Measurements from ENCODE around the gene PDLIM7.

Gene PDLIM7

GRCh38 chr5:177472460-177473442 lies 24.7 kb downstream of the PDLIM7 start:
- peak; percentile 84 for DNase-seq

GRCh38 chr5:177471610-177472356 lies 25.6 kb downstream of the PDLIM7 start:
- DNase-seq, result no peak

GRCh38 chr5:177470759-177471536 lies 26.5 kb downstream of the PDLIM7 start:
- DNase-seq, result no peak

GRCh38 chr5:177469750-177470525 lies 27.5 kb downstream of the PDLIM7 start:
- peak; percentile 34 for DNase-seq

GRCh38 chr5:177468685-177469628 lies 28.4 kb downstream of the PDLIM7 start:
- peak; percentile 74 for DNase-seq

GRCh38 chr5:177468329-177468684 lies 29.1 kb downstream of the PDLIM7 start:
- DNase-seq, result no peak

GRCh38 chr5:177467436-177467835 lies 30.0 kb downstream of the PDLIM7 start:
- DNase-seq, result no peak

- no peak for DNase-seq
These were observed 30.5 kb downstream of the PDLIM7 start for GRCh38 chr5:177466861-177467260.

- DNase-seq, result no peak
These were observed 32.4 kb downstream of the PDLIM7 start for GRCh38 chr5:177465044-177465443.

GRCh38 chr5:177462021-177462670 lies 35.3 kb downstream of the PDLIM7 start:
- no peak for DNase-seq

- DNase-seq, result no peak
These were observed 37.4 kb downstream of the PDLIM7 start for GRCh38 chr5:177459819-177460628.

- DNase-seq, result no peak
These were observed 38.0 kb downstream of the PDLIM7 start for GRCh38 chr5:177459357-177459756.

GRCh38 chr5:177458912-177459350 lies 38.5 kb downstream of the PDLIM7 start:
- peak; percentile 57 for DNase-seq

GRCh38 chr5:177457852-177458681 lies 39.3 kb downstream of the PDLIM7 start:
- DNase-seq, result peak; percentile 37

GRCh38 chr5:177456976-177457851 lies 40.2 kb downstream of the PDLIM7 start:
- peak; percentile 97 for DNase-seq

- no peak for DNase-seq
These were observed 40.8 kb downstream of the PDLIM7 start for GRCh38 chr5:177456591-177456964.
